Measurements from ENCODE around the gene CCDC196. TPM values are rescaled to one million over a fixed set of nuclear protein-coding genes. Genes with fewer than 3 reads are reported as not detected.

CCDC196 gene
- total and polyA plus RNA-seq, 3 experiments from 2014 or later, result not detected

DNA sequence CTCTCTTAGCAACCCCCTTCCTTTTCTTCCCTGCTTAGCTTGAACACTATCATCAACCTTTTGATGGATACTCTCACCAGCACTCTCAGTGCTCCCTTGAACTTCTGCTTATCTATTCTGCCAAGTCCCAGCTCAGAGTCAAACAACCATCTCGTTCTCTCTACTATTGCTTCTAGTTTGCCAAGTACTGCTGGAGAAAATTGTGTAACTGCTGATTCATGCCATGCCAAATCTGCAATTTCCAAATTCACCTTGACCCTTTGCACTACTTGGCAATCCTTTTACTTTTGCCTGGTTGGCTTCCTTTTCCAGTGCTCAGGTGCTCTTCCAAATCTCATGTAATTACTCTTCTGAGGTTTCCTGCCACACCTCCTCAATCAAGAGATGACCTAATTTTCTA is 2.8 kb upstream of the CCDC196 start:
- H3K4me1 Mint-ChIP-seq, result peaks cover 0 to 3% (median 0%) of the 10 kb centered on the region in 3 donors
- Histone ChIP-seq H3K36me3 (ENCODE audit: insufficient read depth, low read length) (no peaks in the 10 kb centered on the region), H3K27ac (ENCODE audit: low read depth, low read length) (no peak overlapping the region), H3K4me3 (ENCODE audit: low read length) (no peak overlapping the region), H3K4me1 (ENCODE audit: insufficient read depth, low read length) (no peaks in the 10 kb centered on the region), H3K9me3 (ENCODE audit: low read length) (no peaks in the 10 kb centered on the region), H3K27me3 (ENCODE audit: insufficient read depth, low read length, poor library complexity, severe bottlenecking) (no peaks in the 10 kb centered on the region)
- H3K27me3 Mint-ChIP-seq, result no peaks in the 10 kb centered on the region
- CTCF ChIA-PET, result no interaction called here
- H3K9me3 Mint-ChIP-seq, result no peaks in the 10 kb centered on the region
- no peak overlapping the region for H3K27ac Mint-ChIP-seq
- no peaks in the 10 kb centered on the region for H3K36me3 Mint-ChIP-seq
- DNase-seq, result no peak
- H3K4me3 Mint-ChIP-seq, result no peak overlapping the region
- POLR2A ChIA-PET, result no interaction called here

DNA sequence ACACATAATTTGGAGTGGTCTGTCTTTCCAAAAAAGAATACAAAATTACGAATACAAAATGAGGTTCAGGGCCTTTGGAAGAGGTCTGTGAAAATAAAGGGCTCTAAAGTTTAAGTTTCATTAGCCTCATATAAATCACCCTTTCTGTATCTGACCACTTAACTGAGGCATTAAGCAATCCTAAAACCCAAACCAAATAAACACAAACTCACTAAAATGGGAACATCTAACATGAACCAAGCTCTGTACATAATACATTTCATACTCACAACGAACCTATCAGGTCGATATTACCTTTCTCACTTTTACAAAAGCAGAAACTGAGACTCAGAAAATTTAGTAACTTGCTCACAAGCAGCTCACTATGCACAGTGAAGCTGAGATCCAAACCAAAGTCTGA is 1.1 kb upstream of the CCDC196 start:
- ChIA-PET CTCF (no interaction called here), POLR2A (no interaction called here)
- Mint-ChIP-seq H3K27ac (no peak overlapping the region), H3K36me3 (no peaks in the 10 kb centered on the region), H3K27me3 (peaks cover 0 to 5% of the 10 kb centered on the region in 2 donors), H3K4me3 (no peak overlapping the region), H3K4me1 (peaks cover 0 to 3% (median 0%) of the 10 kb centered on the region in 3 donors), H3K9me3 (no peaks in the 10 kb centered on the region)
- Histone ChIP-seq H3K27ac (ENCODE audit: low read depth, low read length) (no peak overlapping the region), H3K4me1 (ENCODE audit: insufficient read depth, low read length) (no peaks in the 10 kb centered on the region), H3K9me3 (ENCODE audit: low read length) (no peaks in the 10 kb centered on the region), H3K4me3 (ENCODE audit: low read length) (no peak overlapping the region), H3K36me3 (ENCODE audit: insufficient read depth, low read length) (no peaks in the 10 kb centered on the region), H3K27me3 (ENCODE audit: insufficient read depth, low read length, poor library complexity, severe bottlenecking) (no peaks in the 10 kb centered on the region)
- DNase-seq, result no peak

DNA sequence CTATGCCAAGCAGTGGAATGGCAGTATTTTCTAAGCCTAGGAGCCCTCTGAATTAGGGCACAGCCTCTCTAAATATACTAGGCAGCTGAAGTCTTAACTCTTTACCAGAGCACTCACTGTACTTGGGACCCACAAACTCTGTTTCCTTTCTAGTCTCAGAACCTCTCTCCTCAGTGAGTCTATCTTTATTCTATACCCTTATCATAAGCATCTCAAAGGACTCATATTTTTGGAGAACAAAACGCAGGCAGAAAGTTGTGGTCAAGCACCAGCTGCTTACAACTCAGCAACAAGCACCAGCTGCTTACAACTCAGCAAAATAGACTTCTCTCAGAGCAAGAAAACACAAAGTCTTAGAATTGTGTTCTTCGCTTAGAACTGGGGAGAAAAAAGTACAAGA is 993 bp downstream of the CCDC196 start:
- Histone ChIP-seq H3K27me3 (ENCODE audit: insufficient read depth, low read length, poor library complexity, severe bottlenecking) (no peaks in the 10 kb centered on the region), H3K9me3 (ENCODE audit: low read length) (no peaks in the 10 kb centered on the region), H3K4me1 (ENCODE audit: insufficient read depth, low read length) (no peaks in the 10 kb centered on the region), H3K27ac (ENCODE audit: low read depth, low read length) (no peak overlapping the region), H3K4me3 (ENCODE audit: low read length) (no peak overlapping the region), H3K36me3 (ENCODE audit: insufficient read depth, low read length) (no peaks in the 10 kb centered on the region)
- Mint-ChIP-seq H3K4me3 (no peak overlapping the region), H3K4me1 (peaks cover 0 to 3% (median 0%) of the 10 kb centered on the region in 3 donors), H3K36me3 (no peaks in the 10 kb centered on the region), H3K27me3 (peaks cover 0 to 7% of the 10 kb centered on the region in 2 donors), H3K9me3 (no peaks in the 10 kb centered on the region), H3K27ac (no peak overlapping the region)
- no peak for DNase-seq
- POLR2A ChIA-PET, result no interaction called here
- CTCF ChIA-PET, result no interaction called here

DNA sequence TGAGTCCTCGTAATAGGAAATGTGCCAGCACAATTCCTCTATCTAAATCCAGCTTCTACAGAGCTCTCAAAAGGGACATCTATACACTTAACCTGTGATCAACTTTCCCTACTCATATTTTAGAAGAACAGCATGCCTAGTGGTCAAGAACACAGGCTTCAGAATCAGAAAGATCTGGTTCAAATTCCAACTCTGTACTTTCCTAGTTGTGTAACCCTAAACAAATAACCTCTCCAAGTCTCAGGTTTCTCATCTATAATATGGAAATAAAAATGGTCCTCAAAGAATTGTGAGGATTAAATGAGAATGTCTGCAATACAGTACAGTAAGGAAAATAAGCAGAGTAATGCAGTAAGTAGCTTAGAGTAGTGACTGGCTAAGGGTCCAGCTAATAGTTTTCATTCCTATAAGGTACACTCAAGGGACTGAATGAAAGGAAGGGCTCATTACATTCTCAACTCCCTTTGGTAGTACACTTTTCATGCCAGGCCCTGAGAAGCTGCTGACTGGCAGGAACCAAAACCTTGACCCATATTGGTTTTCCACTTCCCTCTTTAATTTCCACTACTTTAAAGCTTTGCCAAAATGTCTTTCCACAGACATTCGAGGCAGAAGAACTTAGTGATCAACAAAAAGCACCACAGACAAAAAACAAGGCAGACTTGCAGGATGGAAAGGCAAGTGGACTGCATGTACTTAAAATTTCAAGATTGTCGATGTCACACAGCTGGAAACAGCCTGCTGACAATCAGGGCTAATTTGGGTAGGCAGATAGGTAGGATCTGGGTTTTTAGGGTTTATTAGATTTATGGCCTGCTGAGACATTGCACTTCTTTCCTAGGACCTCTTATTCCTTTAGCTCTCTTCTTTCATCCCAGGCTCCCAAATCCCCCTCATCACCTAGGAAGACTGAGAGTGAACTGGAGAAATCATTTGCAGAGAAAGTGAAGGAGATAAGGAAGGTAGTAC is 4.3 kb downstream of the CCDC196 start:
- no peaks in the 10 kb centered on the region for H3K4me1 ChIP-seq (ENCODE audit: insufficient read depth, low read length)
- POLR2A ChIA-PET, result no interaction called here

DNA sequence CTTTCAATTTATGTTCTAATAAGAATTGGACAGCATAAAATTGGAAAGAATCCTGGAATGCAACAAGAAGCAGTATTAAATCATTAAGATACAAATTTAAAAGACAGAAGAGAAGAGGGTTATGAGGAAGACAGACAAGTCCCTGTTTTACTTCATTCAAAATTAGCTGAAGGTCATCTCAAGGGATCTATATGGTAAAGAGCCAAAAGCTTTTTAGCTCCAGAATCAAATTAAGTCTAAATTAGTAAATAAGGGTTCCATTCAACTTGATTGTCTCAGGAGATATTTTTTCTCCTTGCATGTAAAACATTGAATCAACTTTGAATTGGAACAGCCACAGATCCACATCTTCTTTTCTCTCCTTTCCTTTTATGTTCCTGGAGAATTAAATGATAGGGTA is 7.6 kb downstream of the CCDC196 start:
- H3K4me3 ChIP-seq (ENCODE audit: low read length), result no peak overlapping the region
- H3K27me3 Mint-ChIP-seq, result peaks cover 0 to 7% of the 10 kb centered on the region in 2 donors
- no peaks in the 10 kb centered on the region for H3K36me3 ChIP-seq (ENCODE audit: insufficient read depth, low read length)
- H3K9me3 Mint-ChIP-seq, result no peaks in the 10 kb centered on the region
- peaks cover 8% of the 10 kb centered on the region for H3K4me1 ChIP-seq (ENCODE audit: insufficient read depth, low read length)
- no peaks in the 10 kb centered on the region for H3K27me3 ChIP-seq (ENCODE audit: insufficient read depth, low read length, poor library complexity, severe bottlenecking)
- no peak overlapping the region for H3K27ac Mint-ChIP-seq
- no peaks in the 10 kb centered on the region for H3K9me3 ChIP-seq (ENCODE audit: low read length)
- H3K36me3 Mint-ChIP-seq, result no peaks in the 10 kb centered on the region
- peaks cover 4 to 6% (median 5%) of the 10 kb centered on the region in 3 donors for H3K4me1 Mint-ChIP-seq
- H3K27ac ChIP-seq (ENCODE audit: low read depth, low read length), result no peak overlapping the region
- no peak for DNase-seq
- no peak overlapping the region for H3K4me3 Mint-ChIP-seq
- ChIA-PET CTCF (no interaction called here), POLR2A (no interaction called here)

More for the DNA sequence above, 4.3 kb downstream of the CCDC196 start:
- Histone ChIP-seq H3K27me3 (ENCODE audit: insufficient read depth, low read length, poor library complexity, severe bottlenecking) (no peaks in the 10 kb centered on the region), H3K36me3 (ENCODE audit: insufficient read depth, low read length) (no peaks in the 10 kb centered on the region), H3K9me3 (ENCODE audit: low read length) (no peaks in the 10 kb centered on the region), H3K4me3 (ENCODE audit: low read length) (no peak overlapping the region), H3K27ac (ENCODE audit: low read depth, low read length) (no peak overlapping the region)
- H3K9me3 Mint-ChIP-seq, result no peaks in the 10 kb centered on the region
- CTCF ChIA-PET, result no interaction called here
- peaks cover 0 to 2% (median under 1%) of the 10 kb centered on the region in 3 donors for H3K4me1 Mint-ChIP-seq
- H3K36me3 Mint-ChIP-seq, result no peaks in the 10 kb centered on the region
- peaks cover 0 to 7% of the 10 kb centered on the region in 2 donors for H3K27me3 Mint-ChIP-seq
- no peak for DNase-seq
- no peak overlapping the region for H3K4me3 Mint-ChIP-seq
- H3K27ac Mint-ChIP-seq, result no peak overlapping the region

DNA sequence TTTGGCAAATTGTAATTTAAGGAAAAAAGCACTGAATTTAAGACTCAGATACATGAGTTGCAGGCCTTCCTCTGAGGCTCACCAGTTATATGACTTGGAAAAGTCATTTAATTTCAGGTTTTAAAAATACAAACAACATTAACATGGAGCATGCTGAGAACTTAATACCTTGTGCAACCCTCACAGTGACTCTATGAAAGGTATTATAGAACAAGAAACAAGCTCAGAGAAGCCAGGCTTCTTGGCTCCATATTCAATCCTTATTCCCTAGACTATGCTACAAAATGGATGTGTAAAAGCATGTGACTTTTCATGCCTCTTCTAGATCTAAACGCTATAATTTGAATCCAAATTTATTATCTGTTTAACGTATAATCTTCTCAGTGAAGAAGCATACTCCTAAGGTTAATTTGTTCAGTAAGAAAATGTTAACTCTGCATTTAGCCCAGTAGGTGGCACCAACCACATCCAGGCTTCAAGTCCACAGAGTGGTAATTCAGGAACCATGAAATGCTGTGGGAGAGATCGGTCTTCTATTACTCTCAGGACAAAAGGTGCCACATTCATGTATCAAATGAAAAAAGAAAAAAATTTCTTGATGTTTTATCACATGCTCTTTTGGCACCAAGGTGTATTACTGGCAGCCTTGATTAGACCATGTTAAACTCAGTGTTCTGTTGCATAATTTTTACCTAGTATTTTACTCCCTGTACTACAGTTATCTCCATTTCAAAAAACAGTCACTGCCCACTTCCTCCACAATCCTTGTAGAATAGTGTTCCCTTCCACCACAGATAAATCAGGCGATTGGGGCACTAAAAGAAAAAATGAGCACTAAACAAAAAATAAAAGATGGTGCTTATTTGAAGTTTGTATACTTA is 9.3 kb downstream of the CCDC196 start:
- Mint-ChIP-seq H3K36me3 (no peaks in the 10 kb centered on the region), H3K4me1 (peaks cover 4 to 6% (median 5%) of the 10 kb centered on the region in 3 donors), H3K27ac (no peak overlapping the region), H3K9me3 (no peaks in the 10 kb centered on the region), H3K4me3 (no peak overlapping the region), H3K27me3 (peaks cover 0 to 2% of the 10 kb centered on the region in 2 donors)
- peak in 3 of 5 donors; percentile 2 to 36 (median 24) for DNase-seq
- no peaks in the 10 kb centered on the region for H3K9me3 ChIP-seq (ENCODE audit: low read length)
- ChIA-PET POLR2A (no interaction called here), CTCF (interaction anchor here (1.4 kb wide), 1 partner anchor 12 kb away, joined by 3 read pairs; the partner anchor contains the start of gene GPHN)
- H3K27ac ChIP-seq (ENCODE audit: low read depth, low read length), result no peak overlapping the region
- H3K27me3 ChIP-seq (ENCODE audit: insufficient read depth, low read length, poor library complexity, severe bottlenecking), result no peaks in the 10 kb centered on the region
- H3K36me3 ChIP-seq (ENCODE audit: insufficient read depth, low read length), result no peaks in the 10 kb centered on the region
- no peak overlapping the region for H3K4me3 ChIP-seq (ENCODE audit: low read length)
- H3K4me1 ChIP-seq (ENCODE audit: insufficient read depth, low read length), result peaks cover 8% of the 10 kb centered on the region

DNA sequence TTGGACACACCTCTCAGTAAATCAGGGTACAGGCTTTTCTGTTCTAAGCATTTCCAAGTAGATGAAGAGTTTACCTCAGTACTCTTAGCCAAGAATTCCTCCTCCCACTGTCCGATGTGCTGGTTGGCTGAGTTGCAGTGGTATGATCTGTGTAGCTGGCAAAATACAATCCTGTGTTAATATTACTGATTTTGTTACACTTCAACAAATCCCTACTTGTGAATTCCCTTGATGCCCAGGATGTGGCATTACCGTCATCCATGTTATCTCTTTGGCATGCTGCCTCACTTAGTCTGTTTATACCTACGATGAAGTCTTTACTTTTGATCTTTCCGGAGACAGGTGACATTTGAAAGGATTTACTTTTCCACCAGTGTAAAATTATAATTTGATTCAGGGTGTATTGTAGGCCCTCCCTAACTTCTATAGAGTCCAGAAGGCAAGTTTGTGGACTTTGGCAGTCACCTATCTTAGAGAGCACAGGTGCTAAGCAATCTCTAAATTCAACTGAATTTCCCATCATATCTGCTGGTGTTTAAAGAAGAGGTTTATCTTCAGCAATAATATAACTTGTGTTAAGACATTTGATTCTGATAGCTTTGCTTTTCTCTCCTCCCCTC is 10.1 kb downstream of the CCDC196 start:
- peaks cover 8% of the 10 kb centered on the region for H3K4me1 ChIP-seq (ENCODE audit: insufficient read depth, low read length)
- POLR2A ChIA-PET, result no interaction called here
- no peak overlapping the region for H3K27ac ChIP-seq (ENCODE audit: low read depth, low read length)
- Mint-ChIP-seq H3K4me1 (peaks cover 4 to 6% (median 5%) of the 10 kb centered on the region in 3 donors), H3K36me3 (no peaks in the 10 kb centered on the region), H3K27me3 (peaks cover 0 to 2% of the 10 kb centered on the region in 2 donors), H3K4me3 (no peak overlapping the region), H3K9me3 (no peaks in the 10 kb centered on the region), H3K27ac (no peak overlapping the region)
- no peaks in the 10 kb centered on the region for H3K27me3 ChIP-seq (ENCODE audit: insufficient read depth, low read length, poor library complexity, severe bottlenecking)
- H3K36me3 ChIP-seq (ENCODE audit: insufficient read depth, low read length), result no peaks in the 10 kb centered on the region
- H3K4me3 ChIP-seq (ENCODE audit: low read length), result no peak overlapping the region
- no peak for DNase-seq
- no peaks in the 10 kb centered on the region for H3K9me3 ChIP-seq (ENCODE audit: low read length)
- CTCF ChIA-PET, result interaction anchor here (1.2 to 1.4 kb wide), 2 partner anchors 11 kb away, joined by 3 to 8 read pairs; partner anchors contain the start of gene GPHN
